ENCODE results near the gene MEGF6. TPM values are rescaled to one million over a fixed set of nuclear protein-coding genes. Genes with fewer than 3 reads are reported as not detected.

Gene MEGF6
- total and polyA plus RNA-seq, 2 of the 8 experiments (the other 6 are each of a cell fraction or from before 2014, with no cell fraction given) = 4.1 to 14.8 TPM

- TF ChIP-seq CBX5 (IDR thresholded peaks at IDR 0.05; ENCODE audit: low read depth, low read length) (no peak), ZNF274 (IDR thresholded peaks at IDR 0.05; ENCODE audit: borderline replicate concordance, extremely low read depth, low read length) (no peak)
Observed at GRCh38 chr1:3440711-3441409, 170.4 kb downstream of the MEGF6 start (continued).

Measured in H1 (cell line).